NCI-H146 (cell line): Measurements from ENCODE around the gene ZFAND3.

Source experiments
- DNase-seq: peaks from one replicate; lab custom pipeline; 2025; lab: John Stamatoyannopoulos, UW

Gene ZFAND3

GRCh38 chr6:38004908-38005307, 185.4 kb downstream of the ZFAND3 start:
- DNase-seq = no peak

GRCh38 chr6:38011937-38012336, 192.4 kb downstream of the ZFAND3 start:
- DNase-seq = no peak

- DNase-seq = peak; percentile 74
These were observed 193.0 kb downstream of the ZFAND3 start for GRCh38 chr6:38012573-38012972.

GRCh38 chr6:38015341-38015740, 195.8 kb downstream of the ZFAND3 start:
- DNase-seq = no peak

- no peak for DNase-seq
These were observed 197.3 kb downstream of the ZFAND3 start for GRCh38 chr6:38016824-38017223.

GRCh38 chr6:38018755-38019165, 199.2 kb downstream of the ZFAND3 start:
- no peak for DNase-seq

- peak; percentile 98 for DNase-seq
These were observed 201.1 kb downstream of the ZFAND3 start for GRCh38 chr6:38020593-38020992.

GRCh38 chr6:38021029-38021428, 201.5 kb downstream of the ZFAND3 start:
- DNase-seq = peak; percentile 100

- peak; percentile 68 for DNase-seq
These were observed 202.0 kb downstream of the ZFAND3 start for GRCh38 chr6:38021571-38021970.

- no peak for DNase-seq
These were observed 203.2 kb downstream of the ZFAND3 start for GRCh38 chr6:38022688-38023087.

GRCh38 chr6:38024908-38025307, 205.4 kb downstream of the ZFAND3 start:
- DNase-seq = no peak

GRCh38 chr6:38025451-38025850, 205.9 kb downstream of the ZFAND3 start:
- no peak for DNase-seq

GRCh38 chr6:38027685-38028373, 208.3 kb downstream of the ZFAND3 start:
- no peak for DNase-seq

- no peak for DNase-seq
These were observed 210.9 kb downstream of the ZFAND3 start for GRCh38 chr6:38030380-38030779.

- peak; percentile 25 for DNase-seq
These were observed 213.3 kb downstream of the ZFAND3 start for GRCh38 chr6:38032797-38033196.

GRCh38 chr6:38033442-38033982, 214.0 kb downstream of the ZFAND3 start:
- peak; percentile 67 for DNase-seq

GRCh38 chr6:38034274-38034914, 214.9 kb downstream of the ZFAND3 start:
- DNase-seq = peak; percentile 54

GRCh38 chr6:38035478-38035877, 216.0 kb downstream of the ZFAND3 start:
- no peak for DNase-seq

GRCh38 chr6:38039502-38039901, 220.0 kb downstream of the ZFAND3 start:
- DNase-seq = no peak

GRCh38 chr6:38040254-38040653, 220.7 kb downstream of the ZFAND3 start:
- no peak for DNase-seq

- DNase-seq = no peak
These were observed 223.8 kb downstream of the ZFAND3 start for GRCh38 chr6:38043259-38043753.

- no peak for DNase-seq
These were observed 226.3 kb downstream of the ZFAND3 start for GRCh38 chr6:38045701-38046305.

- DNase-seq = no peak
These were observed 228.0 kb downstream of the ZFAND3 start for GRCh38 chr6:38047562-38047961.
